B cell (primary cell): Measurements from ENCODE around the gene RFC1. TPM values are rescaled to one million over a fixed set of nuclear protein-coding genes. Genes with fewer than 3 reads are reported as not detected.

Experiments used
- ATAC-seq: fragments of 200-7000 bp; cut with Tn5 transposase; one replicate; pipeline ENCODE4 v1.10.0; 2021; ENCODE audit warnings: low read depth, mild to moderate bottlenecking, moderate number of reproducible peaks, moderate library complexity
- CTCF ChIA-PET: fragments of 350-600 bp; sonication (Branson Sonifier 250); formaldehyde crosslinking; loops from one replicate; lab custom pipeline; 2021; ENCODE audit warnings: antibody characterized with exemption, inconsistent platforms; lab: Charles Lee
- POLR2A ChIA-PET: fragments of 350-600 bp; sonication (Branson Sonifier 250); formaldehyde crosslinking; loops from one replicate; lab custom pipeline; 2021; ENCODE audit warnings: antibody characterized with exemption; lab: Charles Lee
- DNase-seq: peaks from one replicate; pipeline ENCODE4 v3.0.0; 2013
- H2AFZ ChIP-seq: 2 replicates; pipeline ENCODE4 v1.6.1; 2012; ENCODE audit warnings: mild to moderate bottlenecking, low read depth, low read length; ENCODE audit not compliant: insufficient read depth, poor library complexity, severe bottlenecking
- H3K27ac ChIP-seq, 2 donors: 1 replicate in 1 of 2; 2 replicates in 1 of 2; pipeline ENCODE4 v1.5.1; 2012 to 2013; ENCODE audit warnings: low read length in 2 of 2, mild to moderate bottlenecking in 2 of 2, moderate library complexity in 1 of 2
- H3K27me3 ChIP-seq, 4 experiments: fragments of 200-600 bp in 1 of 4; sonication (generic) in 1 of 4; replicated peaks in 1 of 4; 1 replicate in 2 of 4; 2 replicates in 2 of 4; pipeline versions ENCODE4 v1.6.1 to v1.7.0; 2013 to 2016; ENCODE audit warnings: low read length in 3 of 4, mild to moderate bottlenecking in 2 of 4, mixed read lengths in 1 of 4, moderate library complexity in 1 of 4; ENCODE audit not compliant: insufficient read depth in 4 of 4, control insufficient read depth in 3 of 4; ENCODE audit errors: control extremely low read depth in 1 of 4
- H3K36me3 ChIP-seq, 2 experiments: replicated peaks in 1 of 2; 1 replicate in 1 of 2; 2 replicates in 1 of 2; pipeline versions ENCODE4 v1.6.1 to v1.7.1; 2013; ENCODE audit warnings: low read length in 1 of 2; ENCODE audit not compliant: insufficient read depth in 2 of 2, control insufficient read depth in 1 of 2; ENCODE audit errors: control extremely low read depth in 1 of 2, extremely low read depth in 1 of 2
- H3K4me1 ChIP-seq, 2 donors: fragments of 200-600 bp in 1 of 2; sonication (generic) in 1 of 2; 1 replicate in 1 of 2; 2 replicates in 1 of 2; pipeline versions ENCODE4 v1.5.1 to v1.6.1; 2013 to 2017; ENCODE audit warnings: low read length in 2 of 2; ENCODE audit not compliant: control insufficient read depth in 2 of 2, insufficient read depth in 2 of 2
- H3K4me2 ChIP-seq: replicated peaks from 2 replicates; pipeline ENCODE3; 2012; ENCODE audit warnings: mild to moderate bottlenecking, low read depth, low read length; ENCODE audit not compliant: poor library complexity, severe bottlenecking
- H3K4me3 ChIP-seq, 5 experiments: fragments of 200-600 bp in 1 of 5; sonication (generic) in 1 of 5; 1 replicate in 3 of 5; 2 replicates in 2 of 5; pipeline versions ENCODE4 v1.5.1 to v1.7.0; 2011 to 2016; ENCODE audit warnings: low read length in 4 of 5, mild to moderate bottlenecking in 4 of 5, low read depth in 2 of 5, control low read depth in 1 of 5, moderate library complexity in 1 of 5; ENCODE audit not compliant: insufficient read depth in 1 of 5; ENCODE audit errors: control extremely low read depth in 1 of 5, extremely low read depth in 1 of 5
- H3K79me2 ChIP-seq: fragments of 200-600 bp; sonication (generic); one replicate; pipeline ENCODE4 v1.6.0; 2016; ENCODE audit warnings: low read length; ENCODE audit not compliant: control insufficient read depth, insufficient read depth
- H3K9ac ChIP-seq: fragments of 200-600 bp; sonication (generic); 2 replicates; pipeline ENCODE4 v1.6.1; 2017; ENCODE audit warnings: mild to moderate bottlenecking, low read length, moderate library complexity
- H3K9me3 ChIP-seq, 3 donors: one replicate each; pipeline versions ENCODE4 v1.6.1 to v1.7.1; 2013; ENCODE audit warnings: low read length in 2 of 3; ENCODE audit not compliant: control insufficient read depth in 2 of 3, insufficient read depth in 1 of 3; ENCODE audit errors: control extremely low read depth in 1 of 3
- H4K20me1 ChIP-seq: 2 replicates; pipeline ENCODE4 v1.6.0; 2012; ENCODE audit warnings: mild to moderate bottlenecking, low read length; ENCODE audit not compliant: insufficient read depth, control insufficient read depth, poor library complexity, severe bottlenecking
- H3K27ac Mint-ChIP-seq: one replicate; pipeline ENCODE4 v1.8.0; 2021; ENCODE audit warnings: mixed read lengths
- H3K27me3 Mint-ChIP-seq: one replicate; pipeline ENCODE4 v1.8.0; 2021; ENCODE audit warnings: mixed read lengths
- H3K4me1 Mint-ChIP-seq: one replicate; pipeline ENCODE4 v1.8.0; 2021; ENCODE audit warnings: mixed read lengths
- H3K4me3 Mint-ChIP-seq: one replicate; pipeline ENCODE4 v1.8.0; 2021; ENCODE audit warnings: mixed read lengths
- H3K9me3 Mint-ChIP-seq: one replicate; pipeline ENCODE4 v1.8.0; 2022; ENCODE audit warnings: mixed read lengths; ENCODE audit not compliant: insufficient read depth
- CTCF ChIP-seq: fragments of 200-600 bp; IDR thresholded peaks from one replicate; pipeline ENCODE4 v1.8.0; 2022; ENCODE audit warnings: antibody characterized with exemption, mild to moderate bottlenecking
- EZH2 ChIP-seq: IDR thresholded peaks from 2 replicates; pipeline ENCODE4 v1.6.1; 2012; ENCODE audit warnings: borderline replicate concordance, low read depth, mild to moderate bottlenecking, moderate library complexity, low read length; ENCODE audit not compliant: insufficient read depth, poor library complexity, severe bottlenecking
- WGBS: methylation state at CpG from one replicate; pipeline ENCODE4 v1.1.5; 2013; ENCODE audit warnings: missing lambda C conversion rate; ENCODE audit not compliant: insufficient coverage; 5-methylcytosine and 5-hydroxymethylcytosine counted together
- intact Hi-C: fragments of 100-400 bp; cut with micrococcal nuclease; formaldehyde crosslinking; loops from one replicate; pipeline ENCODE4 v1.10.0; 2022
- polyA plus RNA-seq: library from polyadenylated mRNA; depleted of rRNA; stranded (reverse); fragments of >200 nt; gene quantifications from 2 replicates; pipeline ENCODE4 v1.2.3, GENCODE V29; 2012
- total RNA-seq, 2 donors: library from RNA; stranded (reverse); fragments of 120-200 nt in 1 of 2; gene quantifications; 1 replicate in 1 of 2; 2 replicates in 1 of 2; pipeline versions ENCODE4 v1.2.3 to v1.2.4, GENCODE V29; 2013 to 2022

The RFC1 gene
- total and polyA plus RNA-seq, 2 donors (not counting 1 experiment from before 2014, with no cell fraction given), result 14.9 to 55.1 TPM

DNA sequence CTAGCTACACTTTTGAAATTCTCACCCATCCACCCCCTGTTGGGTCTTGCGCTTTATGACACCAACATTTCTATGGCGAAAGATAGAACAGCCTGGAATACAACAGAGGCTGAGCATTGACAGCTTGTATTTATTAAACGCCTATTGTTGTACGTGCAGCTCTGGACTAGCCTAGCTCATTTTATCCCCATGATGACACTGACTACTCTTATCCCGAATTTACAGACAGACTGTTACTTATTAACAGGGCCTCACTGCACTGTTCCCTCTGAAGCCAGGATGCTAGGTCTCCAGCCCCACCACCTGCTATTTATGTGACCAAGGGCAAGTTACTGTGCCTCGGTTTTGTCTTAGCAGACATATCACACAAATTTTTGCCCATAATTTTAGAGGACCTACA, 1.0 kb upstream of the RFC1 start:
- Mint-ChIP-seq H3K4me3 (peak overlapping the region; percentile 94), H3K27me3 (no peaks in the 10 kb centered on the region), H3K4me1 (peaks cover 27% of the 10 kb centered on the region), H3K9me3 (no peaks in the 10 kb centered on the region), H3K27ac (peak overlapping the region; percentile 98)
- no peaks in the 10 kb centered on the region for H4K20me1 ChIP-seq
- CTCF ChIA-PET, result interaction anchor here (0.9 to 2.9 kb wide), 4 partner anchors 15 to 265 kb away, joined by 3 to 11 read pairs (median 4); no protein-coding TSS in a partner anchor
- no peak for TF ChIP-seq CTCF
- TF ChIP-seq EZH2, result no peak
- peak; percentile 22 for DNase-seq
- H3K79me2 ChIP-seq, result peaks cover 47% of the 10 kb centered on the region
- peak overlapping the region; percentile 89 for H3K9ac ChIP-seq
- peak overlapping the region; percentile 89 for H2AFZ ChIP-seq
- peak overlapping the region; percentile 84 for H3K4me2 ChIP-seq
- WGBS, result 100% methylated on average over 5 of the region's 6 CpGs
- peak overlapping the region in 1 of 5 experiments; percentile 95 for H3K4me3 ChIP-seq
- intact Hi-C loops, result loop anchor here (2.0 to 10.0 kb wide), 7 partner anchors 80 to 1380 kb away; partner anchors contain the start of genes N4BP2, PDS5A, SMIM14 and TLR1
- H3K4me1 ChIP-seq, result peaks cover 24 to 29% of the 10 kb centered on the region in 2 donors
- H3K27ac ChIP-seq, result peak overlapping the region in 1 of 2 donors; percentile 84
- no peaks in the 10 kb centered on the region for H3K27me3 ChIP-seq
- H3K36me3 ChIP-seq, result no peaks in the 10 kb centered on the region
- POLR2A ChIA-PET, result interaction anchor here (0.5 to 1.4 kb wide), 3 partner anchors 11 to 91 kb away, joined by 4 to 11 read pairs (median 4); partner anchors contain the start of genes LIAS and RPL9
- peaks cover 0 to 9% (median 4%) of the 10 kb centered on the region in 3 donors for H3K9me3 ChIP-seq
- ATAC-seq, result no peak

- ChIA-PET CTCF (interaction anchor here (0.8 to 2.9 kb wide), 3 partner anchors 8 to 182 kb away, joined by 3 to 11 read pairs (median 3); no protein-coding TSS in a partner anchor), POLR2A (interaction anchor here (0.6 to 0.7 kb wide), 2 partner anchors 81 to 94 kb away, joined by 4 to 7 read pairs; partner anchors contain the start of gene LIAS)
- H3K9me3 ChIP-seq, result no peaks in the 10 kb centered on the region
- no peaks in the 10 kb centered on the region for H3K9me3 Mint-ChIP-seq
- H3K79me2 ChIP-seq, result peaks cover 59% of the 10 kb centered on the region
- H3K9ac ChIP-seq, result peak overlapping the region; percentile 89
- no CpG with 5 or more reads among the region's 7 CpGs for WGBS
- DNase-seq, result no peak
- H3K4me1 ChIP-seq, result peaks cover 24 to 39% of the 10 kb centered on the region in 2 donors
- intact Hi-C loops, result loop anchor here (5.0 to 10.0 kb wide), 5 partner anchors 269 to 1378 kb away; partner anchors contain the start of genes N4BP2, PDS5A, SMIM14 and TLR1
- H3K4me3 Mint-ChIP-seq, result peak overlapping the region; percentile 94
- H3K4me2 ChIP-seq, result peak overlapping the region; percentile 84
- no peak for ATAC-seq
- no peaks in the 10 kb centered on the region for H3K27me3 Mint-ChIP-seq
- peak overlapping the region; percentile 89 for H2AFZ ChIP-seq
- H3K36me3 ChIP-seq, result no peaks in the 10 kb centered on the region
- H4K20me1 ChIP-seq, result peaks cover 9% of the 10 kb centered on the region
- no peaks in the 10 kb centered on the region for H3K27me3 ChIP-seq
- peak overlapping the region; percentile 65 to 84 for H3K27ac ChIP-seq
- H3K27ac Mint-ChIP-seq, result peak overlapping the region; percentile 98
- peaks cover 38% of the 10 kb centered on the region for H3K4me1 Mint-ChIP-seq
- peak overlapping the region; percentile 73 to 98 (median 94) for H3K4me3 ChIP-seq
- no peak for TF ChIP-seq CTCF
- no peak for TF ChIP-seq EZH2
Observed at GRCh38 chr4:39365360-39365759, 802 bp downstream of the RFC1 start.
